GM13977 (cell line): ENCODE results near the gene BORCS6.

Experiments used
- DNase-seq: peaks from one replicate; pipeline ENCODE4 v3.0.0; 2012; ENCODE audit warnings: low spot score
- CTCF ChIP-seq: IDR thresholded peaks from 2 replicates; pipeline ENCODE4 v1.5.1; 2012; ENCODE audit warnings: mild to moderate bottlenecking, control low read depth; ENCODE audit not compliant: insufficient read depth; ENCODE audit errors: extremely low read depth, missing control alignments
- in situ Hi-C: fragments of 300-500 bp; cut with MboI; formaldehyde crosslinking; loops from one replicate; pipeline ENCODE4 v1.12.0; 2022; ENCODE audit warnings: low sequenced_read_pairs, low pct_unique_long_range_greater_than_20kb, mixed read lengths, inconsistent platforms; ENCODE audit not compliant: unreplicated experiment

BORCS6 gene

DNA sequence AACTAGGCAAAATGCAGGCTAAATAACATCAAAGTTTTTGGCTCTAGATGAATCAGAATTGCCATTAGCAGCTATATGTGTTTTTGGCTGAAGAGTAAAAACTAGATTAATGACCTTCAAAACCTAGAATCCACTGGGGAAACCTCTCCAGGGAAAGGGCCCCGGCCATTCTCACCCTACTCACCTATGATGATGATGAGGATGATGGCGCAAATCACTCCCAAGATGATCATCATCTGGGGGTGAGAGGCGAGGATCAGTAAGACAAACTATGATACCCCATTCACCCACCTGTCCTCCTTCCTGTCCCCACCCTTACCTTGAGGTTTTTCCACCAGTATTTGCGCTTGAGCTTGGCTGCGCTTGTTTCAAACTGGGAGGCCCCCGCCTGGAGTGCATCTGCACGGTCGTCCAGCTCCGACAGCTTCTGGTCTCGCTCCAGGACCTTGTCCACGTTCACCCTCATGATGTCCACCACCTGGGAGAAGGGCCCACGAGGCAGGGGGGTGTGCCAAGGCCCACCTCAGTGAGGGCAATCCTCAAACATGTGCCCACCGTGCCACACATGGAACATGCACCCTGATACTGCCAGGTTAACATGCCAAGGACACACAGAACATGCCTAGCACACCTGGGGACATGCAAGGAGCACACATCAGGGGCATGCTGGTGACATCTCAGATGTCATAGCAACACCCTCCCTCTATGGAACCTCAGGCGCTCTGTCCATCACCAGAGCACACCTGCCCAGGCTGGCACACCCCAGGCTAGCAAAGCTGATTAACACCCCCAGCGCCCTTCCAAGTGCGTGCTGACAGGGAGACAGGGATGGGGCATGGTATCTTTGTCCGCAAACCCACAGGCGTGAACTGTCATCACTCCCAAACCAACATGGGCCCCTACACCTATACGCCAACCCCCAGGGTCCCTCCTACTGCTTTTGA, 28.4 kb downstream of the BORCS6 start:
- TF ChIP-seq CTCF: no peak
- in situ Hi-C loops: no loop called here
- DNase-seq: no peak

DNA sequence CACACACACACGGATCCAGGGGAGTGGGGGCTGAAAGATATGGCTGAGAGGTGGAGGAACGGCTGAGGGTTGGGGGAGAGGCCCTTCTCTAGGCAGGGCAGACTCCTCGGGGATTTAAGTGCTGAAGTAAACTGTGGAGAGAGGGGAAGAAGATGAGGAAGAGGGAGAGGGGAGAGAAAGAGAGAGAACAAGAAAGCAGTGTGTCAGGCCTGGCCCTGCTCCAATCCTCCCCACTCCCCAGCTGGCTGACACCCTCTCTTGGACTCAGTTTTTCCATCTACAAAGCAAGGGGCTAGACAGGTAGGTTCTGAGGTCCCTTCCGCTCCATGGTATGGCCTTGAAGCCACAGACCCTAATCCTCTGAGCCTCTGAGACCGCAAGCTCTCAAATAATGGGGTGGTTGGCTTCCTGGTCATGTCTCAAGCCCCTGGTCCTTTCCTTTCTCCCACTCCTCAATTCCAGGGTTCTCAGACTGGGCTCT, 29.2 kb downstream of the BORCS6 start:
- DNase-seq: no peak
- TF ChIP-seq CTCF: no peak
- in situ Hi-C loops: no loop called here

DNA sequence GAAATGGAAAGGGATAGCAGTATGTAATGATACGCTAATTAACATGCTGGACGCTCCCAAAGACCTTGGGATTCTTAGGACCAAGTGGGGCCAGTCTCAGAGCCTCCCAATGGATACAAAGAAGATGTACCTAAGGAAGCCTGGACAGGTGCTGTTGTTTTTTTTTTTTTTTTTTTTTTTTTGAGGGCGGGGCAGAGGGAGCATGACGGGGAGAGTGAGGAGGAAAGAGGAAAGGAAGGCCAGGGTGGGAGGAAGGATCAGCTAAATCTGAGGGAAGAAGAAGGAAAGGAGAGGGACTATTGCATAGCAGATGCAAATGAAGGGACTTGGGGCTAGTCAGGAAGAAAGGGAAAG, 29.8 kb downstream of the BORCS6 start:
- in situ Hi-C loops: no loop called here
- no peak for TF ChIP-seq CTCF
- DNase-seq: no peak

DNA sequence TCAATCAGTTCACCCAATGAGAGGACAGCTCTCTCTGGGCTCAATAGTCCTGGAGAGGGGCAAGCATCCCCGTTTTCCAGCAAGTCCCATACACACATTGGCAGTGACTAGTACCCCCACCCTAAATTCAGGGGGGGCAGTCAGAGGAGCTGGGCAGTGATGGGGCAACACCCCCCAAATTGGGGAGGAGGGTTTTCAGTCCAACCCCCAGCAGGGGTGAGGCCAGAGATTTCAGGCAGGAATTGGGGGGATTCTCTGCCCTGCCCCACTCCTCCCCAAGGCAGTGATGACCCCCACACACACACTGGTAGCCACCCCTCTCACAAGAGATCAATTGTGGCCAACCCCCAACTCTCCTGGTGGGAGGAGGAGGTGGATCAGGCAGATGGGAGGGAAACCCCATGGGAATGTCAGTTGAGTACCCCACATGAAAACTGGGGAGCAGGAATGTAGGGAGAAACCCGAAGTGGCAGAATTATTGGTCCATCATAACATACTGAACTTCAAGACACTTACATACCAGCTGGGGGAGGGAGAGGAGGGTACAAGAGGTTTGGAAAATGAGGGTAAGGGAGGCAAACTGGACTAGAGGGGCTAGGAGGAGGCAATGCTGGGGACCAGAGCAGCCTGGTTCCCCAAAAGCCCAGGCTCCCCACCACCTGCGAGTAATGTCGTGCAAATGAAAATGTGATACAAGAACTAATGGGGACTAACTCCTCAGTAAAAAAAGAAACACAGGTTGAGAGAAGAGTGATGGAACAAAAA, 30.3 kb downstream of the BORCS6 start:
- DNase-seq: no peak
- in situ Hi-C loops: no loop called here
- TF ChIP-seq CTCF: no peak

DNA sequence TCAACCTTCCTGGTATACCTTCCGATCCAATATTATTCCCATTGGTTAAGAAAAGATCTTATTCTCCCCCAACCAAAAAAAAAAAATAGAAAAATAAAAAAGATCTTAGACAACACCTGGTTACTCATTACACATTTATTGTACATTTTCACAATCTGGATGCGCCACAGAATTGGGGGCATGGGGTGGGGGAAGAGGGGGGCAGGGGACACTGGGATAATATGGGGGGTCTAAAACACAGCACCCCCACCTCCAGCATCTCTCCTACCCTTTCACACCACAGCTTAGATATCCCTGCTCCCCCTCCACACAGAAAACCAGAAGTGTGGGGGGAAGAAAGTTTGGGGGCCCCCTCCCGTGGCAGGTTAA, 31.0 kb downstream of the BORCS6 start:
- in situ Hi-C loops: no loop called here
- DNase-seq: no peak
- TF ChIP-seq CTCF: no peak

DNA sequence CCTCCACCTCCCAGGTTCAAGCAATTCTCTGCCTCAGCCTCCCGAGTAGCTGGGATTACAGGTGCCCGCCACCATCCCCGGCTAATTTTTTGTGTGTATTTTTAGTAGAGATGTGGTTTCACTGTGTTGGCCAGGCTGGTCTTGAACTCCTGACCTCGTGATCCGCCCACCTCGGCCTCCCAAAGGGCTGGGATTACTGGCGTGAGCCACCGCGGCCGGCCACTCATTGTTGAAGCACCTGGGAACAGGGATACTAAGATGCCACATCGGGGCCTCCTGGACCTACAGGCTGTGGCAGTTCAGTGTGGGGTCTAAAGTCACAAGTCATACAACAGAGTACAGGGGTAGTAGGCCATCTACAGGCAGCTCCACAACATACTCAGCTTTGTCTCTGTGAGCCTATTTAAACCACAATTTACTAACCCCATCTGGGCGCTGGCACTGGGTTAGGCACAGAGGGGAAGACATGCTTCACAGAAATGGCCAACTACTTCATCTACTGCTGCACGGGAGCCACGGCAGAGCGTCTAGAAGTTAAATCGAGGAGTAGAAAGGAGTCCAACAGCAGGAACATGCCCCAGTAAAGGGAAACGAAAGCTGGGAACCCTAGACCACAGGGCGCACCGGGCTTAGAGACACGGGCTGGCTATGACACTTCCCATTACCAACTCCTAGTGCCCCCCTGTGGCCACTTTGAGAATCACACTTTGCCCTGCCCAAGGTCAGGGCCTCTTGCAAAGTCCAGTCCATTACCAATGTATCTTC, 31.5 kb downstream of the BORCS6 start:
- peak; percentile 80 for TF ChIP-seq CTCF
- in situ Hi-C loops: no loop called here
- peak; percentile 84 for DNase-seq
